HepG2 (cell line): ENCODE data around the gene TTF2. TPM values are rescaled to one million over a fixed set of nuclear protein-coding genes. Genes with fewer than 3 reads are reported as not detected.

Experiments used
- ATAC-seq: fragments of 200-7000 bp; cut with Tn5 transposase; 3 replicates; pipeline ENCODE4 v1.9.1; 2020; ENCODE audit warnings: mild to moderate bottlenecking, moderate library complexity
- BruUV-seq: library from RNA; stranded (reverse); fragments of 400-500 nt; replicated peaks from 2 replicates; lab custom pipeline; 2021; lab: Mats Ljungman, UMichigan
- CTCF ChIA-PET: fragments of 300-600 bp; formaldehyde crosslinking; extraction: SDS; loops from one replicate; lab custom pipeline; 2021; ENCODE audit warnings: low total read pairs, inconsistent platforms, low intra/inter-chr PET ratio; lab: Yijun Ruan, JAX
- POLR2A ChIA-PET: fragments of 350-600 bp; sonication (Branson Sonifier 250); formaldehyde crosslinking; loops from one replicate; lab custom pipeline; 2020; ENCODE audit warnings: antibody characterized with exemption, inconsistent platforms; lab: Yijun Ruan, JAX
- DNase-seq: peaks from one replicate; pipeline ENCODE4 v3.0.0-alpha.2; 2015; ENCODE audit warnings: low spot score
- FAIRE-seq: peaks from 3 replicates; lab custom pipeline; 2011; peaks lifted over from hg19 to GRCh38; lab: Jason Lieb, UNC
- H2AFZ ChIP-seq: one replicate; pipeline ENCODE4 v1.6.1; 2011; ENCODE audit warnings: low read length, inconsistent platforms
- H3K27ac ChIP-seq: fragments of 300-600 bp; 3 replicates; pipeline ENCODE4 v1.8.0; 2011; ENCODE audit warnings: mixed run types, mild to moderate bottlenecking, mixed read lengths, low read length, inconsistent platforms; ENCODE audit not compliant: insufficient read depth; ENCODE audit errors: extremely low read length
- H3K27me3 ChIP-seq, 2 experiments: fragments of 200-600 bp in 1 of 2; 2 replicates in 1 of 2; 3 replicates in 1 of 2; pipeline versions ENCODE4 v1.6.0 to v1.8.0; 2011; ENCODE audit warnings: low read length in 2 of 2, mild to moderate bottlenecking in 2 of 2, moderate library complexity in 2 of 2, inconsistent platforms in 1 of 2; ENCODE audit not compliant: insufficient read depth in 2 of 2, control insufficient read depth in 1 of 2
- H3K36me3 ChIP-seq, 2 experiments: fragments of 200-600 bp in 1 of 2; replicated peaks in 1 of 2; 2 replicates in 1 of 2; 3 replicates in 1 of 2; pipeline versions ENCODE4 v1.5.1 to v1.8.0; 2011; ENCODE audit warnings: low read length in 2 of 2, inconsistent platforms in 1 of 2; ENCODE audit not compliant: insufficient read depth in 2 of 2, control insufficient read depth in 1 of 2
- H3K4me1 ChIP-seq: 2 replicates; pipeline ENCODE4 v1.5.1; 2012; ENCODE audit warnings: low read length, inconsistent platforms; ENCODE audit not compliant: insufficient read depth
- H3K4me2 ChIP-seq: 2 replicates; pipeline ENCODE4 v1.6.0; 2011; ENCODE audit warnings: low read depth, low read length, inconsistent platforms
- H3K4me3 ChIP-seq, 3 experiments: fragments of 200-600 bp in 1 of 3; sonication (generic), shearing (Covaris generic) in 1 of 3; replicated peaks in 1 of 3; 2 replicates each; pipeline ENCODE4 v1.5.1; 2011 to 2016; ENCODE audit warnings: low read length in 3 of 3, inconsistent platforms in 2 of 3, low read depth in 2 of 3, mild to moderate bottlenecking in 2 of 3, control low read depth in 1 of 3, mixed read lengths in 1 of 3; ENCODE audit not compliant: insufficient read depth in 1 of 3
- H3K79me2 ChIP-seq: one replicate; pipeline ENCODE4 v1.6.1; 2011; ENCODE audit warnings: low read length, inconsistent platforms; ENCODE audit not compliant: insufficient read depth
- H3K9ac ChIP-seq: 2 replicates; pipeline ENCODE4 v1.6.0; 2011; ENCODE audit warnings: mild to moderate bottlenecking, low read depth, low read length, inconsistent platforms; ENCODE audit not compliant: insufficient read depth
- H3K9me3 ChIP-seq: 2 replicates; pipeline ENCODE4 v1.5.1; 2012; ENCODE audit warnings: mild to moderate bottlenecking, low read length
- H4K20me1 ChIP-seq: 2 replicates; pipeline ENCODE4 v1.6.0; 2011; ENCODE audit warnings: inconsistent platforms, mild to moderate bottlenecking, low read length, moderate library complexity; ENCODE audit not compliant: insufficient read depth
- CHD4 ChIP-seq: fragments of 200-600 bp; sonication (generic); IDR thresholded peaks from 2 replicates; pipeline ENCODE4 v1.7.0; 2017; ENCODE audit warnings: mild to moderate bottlenecking, low read length, borderline replicate concordance
- ELF4 ChIP-seq: sonication (generic); formaldehyde crosslinking; IDR thresholded peaks from 2 replicates; pipeline ENCODE4 v1.5.0; 2020; ENCODE audit warnings: missing genetic modification reagents, mild to moderate bottlenecking, moderate library complexity, borderline replicate concordance
- HNRNPL ChIP-seq: fragments of 200-400 bp; formaldehyde crosslinking; IDR thresholded peaks from 2 replicates; pipeline ENCODE4 v1.6.1; 2017; ENCODE audit warnings: mild to moderate bottlenecking, low read depth, low read length
- HOXA3 ChIP-seq: sonication (generic); formaldehyde crosslinking; IDR thresholded peaks from 2 replicates; pipeline ENCODE4 v1.5.0; 2020; ENCODE audit warnings: missing genetic modification reagents
- JDP2 ChIP-seq: sonication (generic); formaldehyde crosslinking; IDR thresholded peaks from 2 replicates; pipeline ENCODE4 v1.8.1; 2022; ENCODE audit warnings: missing genetic modification reagents, borderline replicate concordance
- MBNL3 ChIP-seq: fragments of 250-450 bp; sonication (Bioruptor Pico); conservative IDR thresholded peaks from 2 replicates; pipeline ENCODE4 v1.8.0; 2022; ENCODE audit warnings: mild to moderate bottlenecking, inconsistent platforms
- NPAS2 ChIP-seq: sonication (generic); formaldehyde crosslinking; IDR thresholded peaks from 2 replicates; pipeline ENCODE4 v1.8.0; 2022; ENCODE audit warnings: mild to moderate bottlenecking, missing genetic modification reagents, borderline replicate concordance
- NR2F1 ChIP-seq, 2 experiments: fragments of 450-650 bp in 1 of 2; formaldehyde crosslinking in 1 of 2; IDR thresholded peaks; 2 replicates each; pipeline versions ENCODE4 v1.5.0 to v1.6.1; 2016 to 2020; ENCODE audit warnings: mild to moderate bottlenecking in 1 of 2, missing compliant biosample characterization in 1 of 2, missing genetic modification reagents in 1 of 2, moderate library complexity in 1 of 2
- RBM39 ChIP-seq: fragments of 200-400 bp; formaldehyde crosslinking; IDR thresholded peaks from one replicate; pipeline ENCODE4 v1.6.1; 2018; ENCODE audit warnings: antibody characterized with exemption, mild to moderate bottlenecking, low read depth, low read length; ENCODE audit not compliant: poor library complexity, severe bottlenecking
- SIX4 ChIP-seq: sonication (generic); formaldehyde crosslinking; IDR thresholded peaks from 2 replicates; pipeline ENCODE4 v1.4.0; 2020; ENCODE audit warnings: missing genetic modification reagents
- TRIM24 ChIP-seq: sonication (generic); formaldehyde crosslinking; IDR thresholded peaks from 2 replicates; pipeline ENCODE4 v1.8.0; 2022; ENCODE audit warnings: mild to moderate bottlenecking, missing genetic modification reagents
- ZFP37 ChIP-seq: sonication (generic); formaldehyde crosslinking; IDR thresholded peaks from 2 replicates; pipeline ENCODE4 v1.4.0; 2020; ENCODE audit warnings: missing genetic modification reagents, borderline replicate concordance
- ZMAT3 ChIP-seq: sonication (generic); formaldehyde crosslinking; conservative IDR thresholded peaks from 2 replicates; pipeline ENCODE4 v1.7.0; 2021; ENCODE audit warnings: missing genetic modification reagents
- ZNF124 ChIP-seq: sonication (generic); formaldehyde crosslinking; IDR thresholded peaks from 2 replicates; pipeline ENCODE4 v1.4.0; 2020; ENCODE audit warnings: missing genetic modification reagents
- ZNF337 ChIP-seq: sonication (generic); formaldehyde crosslinking; IDR thresholded peaks from 2 replicates; pipeline ENCODE4 v1.5.1; 2020; ENCODE audit warnings: missing genetic modification reagents, low read depth, mild to moderate bottlenecking, borderline replicate concordance
- ZSCAN9 ChIP-seq: IDR thresholded peaks from 2 replicates; pipeline ENCODE4 v1.6.1; 2016; ENCODE audit warnings: borderline replicate concordance
- WGBS: methylation state at CpG from one replicate; pipeline ENCODE4 v1.1.6; 2017; ENCODE audit warnings: low lambda C conversion rate; 5-methylcytosine and 5-hydroxymethylcytosine counted together
- in situ Hi-C: cut with HindIII; loops from 2 replicates; pipeline ENCODE4 v1.10.0; 2017; ENCODE audit warnings: low pct_unique_long_range_greater_than_20kb; ENCODE audit not compliant: extremely low pct_ligation_motif_present
- intact Hi-C: fragments of 100-400 bp; cut with micrococcal nuclease; formaldehyde crosslinking; loops from one replicate; pipeline ENCODE4 v1.10.0; 2022; ENCODE audit not compliant: unreplicated experiment
- polyA plus RNA-seq, 8 experiments: library from polyadenylated mRNA; depleted of rRNA in 3 of 8; stranded (reverse) in 7 of 8; unstranded in 1 of 8; fragments of >200 nt; fragmentation: Illumina TruSeq in 4 of 8; extraction: Trizol in 4 of 8; gene quantifications; 2 replicates each; pipeline versions ENCODE4 v1.2.1 to v1.2.3, GENCODE V29; 2011 to 2016; ENCODE audit warnings: low read depth in 4 of 8, missing spikeins in 1 of 8, mixed read lengths in 1 of 8; ENCODE audit not compliant: insufficient read depth in 1 of 8
- total RNA-seq, 5 experiments: library from RNA; depleted of rRNA; stranded (reverse); fragments of >200 nt; fragmentation: Illumina TruSeq; extraction: Trizol; gene quantifications; 2 replicates each; pipeline ENCODE4 v1.2.3, GENCODE V29; 2016; ENCODE audit warnings: low read depth in 1 of 5
- TF ChIP-seq, protein P1 (sequence below): sonication (generic); formaldehyde crosslinking; IDR thresholded peaks from 2 replicates; pipeline ENCODE4 v1.4.0; 2020; ENCODE audit warnings: missing genetic modification reagents

TTF2 gene
- total and polyA plus RNA-seq, 2 of the 13 experiments (the other 11 are each of a cell fraction or from before 2014, with no cell fraction given), result 12.8 to 48.9 TPM

DNA sequence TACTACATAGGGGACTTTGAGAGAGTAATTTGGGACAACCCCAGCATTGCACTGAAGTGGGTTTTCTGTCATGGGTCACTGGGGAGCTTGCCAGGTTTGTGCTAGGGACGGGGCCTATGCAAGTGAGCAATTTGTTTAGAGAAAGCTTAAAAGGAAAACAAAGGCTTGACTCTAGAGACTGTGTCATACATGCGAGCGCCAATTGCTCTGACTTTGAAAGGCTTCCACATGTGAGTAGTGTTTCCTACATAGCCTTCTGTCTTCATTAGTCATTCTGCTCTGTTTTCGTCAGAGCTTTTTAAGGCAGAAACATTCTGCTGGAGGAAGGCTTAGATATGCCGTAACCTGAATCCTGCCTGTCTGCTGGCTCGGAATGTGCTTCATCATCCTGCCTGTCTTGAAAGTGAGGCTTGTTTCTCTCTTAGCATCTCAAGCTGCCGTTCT lies 33.0 kb downstream of the TTF2 start (continued):
- TF ChIP-seq ZMAT3, result no peak
- TF ChIP-seq, protein P1, sequence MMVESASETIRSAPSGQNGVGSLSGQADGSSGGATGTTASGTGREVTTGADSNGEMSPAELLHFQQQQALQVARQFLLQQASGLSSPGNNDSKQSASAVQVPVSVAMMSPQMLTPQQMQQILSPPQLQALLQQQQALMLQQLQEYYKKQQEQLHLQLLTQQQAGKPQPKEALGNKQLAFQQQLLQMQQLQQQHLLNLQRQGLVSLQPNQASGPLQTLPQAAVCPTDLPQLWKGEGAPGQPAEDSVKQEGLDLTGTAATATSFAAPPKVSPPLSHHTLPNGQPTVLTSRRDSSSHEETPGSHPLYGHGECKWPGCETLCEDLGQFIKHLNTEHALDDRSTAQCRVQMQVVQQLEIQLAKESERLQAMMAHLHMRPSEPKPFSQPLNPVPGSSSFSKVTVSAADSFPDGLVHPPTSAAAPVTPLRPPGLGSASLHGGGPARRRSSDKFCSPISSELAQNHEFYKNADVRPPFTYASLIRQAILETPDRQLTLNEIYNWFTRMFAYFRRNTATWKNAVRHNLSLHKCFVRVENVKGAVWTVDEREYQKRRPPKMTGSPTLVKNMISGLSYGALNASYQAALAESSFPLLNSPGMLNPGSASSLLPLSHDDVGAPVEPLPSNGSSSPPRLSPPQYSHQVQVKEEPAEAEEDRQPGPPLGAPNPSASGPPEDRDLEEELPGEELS (CRISPR knock-in tag), result no peak

DNA sequence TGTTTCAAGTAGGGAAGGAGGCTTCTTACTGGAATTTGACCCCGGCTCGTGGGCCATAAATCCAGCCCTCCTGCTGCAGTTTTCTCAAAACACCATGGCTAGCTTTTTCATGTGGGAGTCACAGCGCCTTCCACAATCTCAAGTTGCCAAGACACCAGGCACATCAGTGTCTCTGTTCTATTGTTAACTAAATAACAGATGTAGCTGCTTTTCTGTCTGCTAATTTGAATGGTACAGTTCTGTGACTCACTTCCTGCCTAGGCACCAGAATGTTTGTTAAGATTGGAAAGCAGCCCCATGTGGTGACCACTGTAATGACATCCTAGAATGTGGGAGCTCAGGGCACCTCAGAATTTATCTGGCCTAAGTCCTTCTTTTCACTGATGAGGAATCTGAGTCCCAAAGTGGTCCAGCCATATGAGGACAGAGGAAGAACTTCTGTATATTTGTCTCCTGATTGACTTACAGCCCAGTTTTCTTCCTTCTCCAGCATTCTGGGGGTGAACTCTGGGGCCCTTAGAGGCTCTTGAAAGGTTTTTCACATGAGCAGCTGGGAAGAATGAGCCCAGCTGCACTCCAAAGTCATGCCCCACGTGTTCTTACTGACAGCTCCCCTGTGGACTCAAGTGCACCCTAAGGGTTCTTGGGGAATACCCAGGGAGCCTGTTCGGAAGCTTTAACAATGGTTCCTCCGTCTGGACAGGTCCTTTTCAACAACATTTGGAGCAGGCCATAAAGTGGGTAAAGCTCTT lies 33.9 kb downstream of the TTF2 start:
- H3K4me3 ChIP-seq, result no peak overlapping the region
- 95% methylated on average over 6 of the region's 6 CpGs for WGBS
- no peaks in the 10 kb centered on the region for H3K79me2 ChIP-seq
- POLR2A ChIA-PET, result no interaction called here
- H3K36me3 ChIP-seq, result peaks cover 12 to 70% of the 10 kb centered on the region in 2 experiments; a peak in 4 of 5 replicates
- CTCF ChIA-PET, result no interaction called here
- H2AFZ ChIP-seq, result no peak overlapping the region
- H3K27ac ChIP-seq, result no peak overlapping the region
- no peaks in the 10 kb centered on the region for H3K27me3 ChIP-seq
- in situ Hi-C loops, result no loop called here
- H3K4me2 ChIP-seq, result no peak overlapping the region
- DNase-seq (no peak), ATAC-seq (peak; percentile 65), FAIRE-seq (no peak)
- no peaks in the 10 kb centered on the region for H4K20me1 ChIP-seq
- no peak overlapping the region for H3K9ac ChIP-seq
- no peaks in the 10 kb centered on the region for H3K4me1 ChIP-seq
- no peaks in the 10 kb centered on the region for H3K9me3 ChIP-seq
- no peak for TF ChIP-seq ZFP37 (CRISPR knock-in tag)
- TF ChIP-seq ZNF124 (CRISPR knock-in tag), result no peak
- TF ChIP-seq MBNL3, result no peak
- TF ChIP-seq JDP2 (CRISPR knock-in tag), result no peak
- TF ChIP-seq SIX4 (CRISPR knock-in tag), result no peak
- no peak for TF ChIP-seq HOXA3 (CRISPR knock-in tag)
- no peak for TF ChIP-seq ELF4 (CRISPR knock-in tag)
- no peak for TF ChIP-seq HNRNPL
- TF ChIP-seq NR2F1 (CRISPR knock-in tag; IDR thresholded peaks at IDR 0.05), result no peak
- no peak for TF ChIP-seq TRIM24 (CRISPR knock-in tag)
- TF ChIP-seq RBM39, result no peak
- no peak for TF ChIP-seq ZSCAN9 (CRISPR knock-in tag)
- TF ChIP-seq ZNF337, result no peak
- TF ChIP-seq NPAS2, result no peak
- TF ChIP-seq CHD4, result no peak
- no TSS peak for BruUV-seq
- intact Hi-C loops, result no loop called here
